Stimulated activated CD8-positive, alpha-beta memory T cell treated with anti-CD3 and anti-CD28 coated beads, Interleukin-12 subunit alpha, Interleukin-12 subunit beta, amount 100 ng/mL, for 4 hours (primary cell): Measurements from ENCODE around the gene PTOV1.
"Not testable (repeated sequence)": the region's sequence is repeated elsewhere in the genome, so short reads cannot be mapped to it uniquely, and the experiment has no call there.

Experiments used
- DNase-seq: peaks from one replicate; pipeline ENCODE4 v3.0.0-alpha.2; 2020; ENCODE audit warnings: low read depth

Gene PTOV1

GRCh38 chr19:49817964-49818648 lies 32.9 kb upstream of the PTOV1 start, which contains the start of gene MED25:
Gene MED25, plus strand, starts transcription at chr19:49818289. Its CDS starts 53 bp downstream, at chr19:49818342.
- DNase-seq, result peak; percentile 84

GRCh38 chr19:49818649-49819370 lies 32.1 kb upstream of the PTOV1 start:
- DNase-seq, result no peak

DNA sequence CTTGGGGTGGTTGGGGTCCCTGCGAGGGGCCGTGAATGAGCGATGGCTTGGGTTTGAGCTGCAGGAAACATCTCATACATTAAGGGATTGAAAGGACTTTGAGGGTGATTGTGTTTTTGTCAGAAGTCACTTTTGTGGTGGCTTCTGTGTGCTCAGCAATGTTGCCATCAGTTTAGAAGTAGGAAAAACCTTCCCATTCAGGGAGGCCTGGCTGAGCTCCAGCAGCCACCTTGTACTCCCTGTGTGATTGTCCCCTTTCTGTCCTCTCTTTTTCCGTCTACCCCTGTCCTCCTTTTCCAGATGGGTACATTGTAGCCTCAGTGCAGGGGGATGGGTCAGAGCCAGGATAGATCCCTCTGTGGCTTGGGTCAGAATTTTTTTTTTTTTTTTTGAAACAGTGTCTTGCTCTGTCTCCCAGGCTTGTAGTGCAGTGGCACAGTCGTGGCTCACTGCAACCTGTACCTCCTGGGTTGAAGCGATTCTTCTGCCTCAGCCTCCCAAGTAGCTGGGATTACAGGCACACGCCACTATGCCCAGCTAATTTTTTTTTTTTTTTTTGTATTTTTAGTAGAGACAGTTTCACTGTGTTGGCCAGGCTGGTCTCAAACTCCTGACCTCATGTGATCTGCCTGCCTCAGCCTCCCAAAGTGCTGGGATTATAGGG lies 31.4 kb upstream of the PTOV1 start:
- not testable (repeated sequence) for DNase-seq

DNA sequence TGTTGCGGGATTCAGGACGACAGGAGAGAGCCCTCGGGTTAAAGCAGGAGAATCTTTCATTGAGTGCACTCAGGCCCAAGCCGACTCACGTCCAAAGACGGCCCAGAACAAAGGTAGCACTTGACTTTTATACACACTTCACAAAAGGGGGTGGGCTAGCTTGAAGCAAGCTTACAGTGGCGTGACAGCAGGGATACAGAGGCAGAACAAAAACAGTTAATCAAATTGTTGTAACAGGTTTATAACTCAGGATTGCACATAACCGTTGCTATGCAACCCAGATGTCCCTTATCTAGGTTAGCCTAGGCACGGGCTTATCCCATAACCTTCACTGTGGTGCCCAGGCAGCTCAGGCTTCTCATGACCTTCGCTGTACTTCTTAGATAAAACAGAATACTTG lies 30.8 kb upstream of the PTOV1 start:
- no peak for DNase-seq

GRCh38 chr19:49823472-49823871 lies 27.5 kb upstream of the PTOV1 start:
- DNase-seq, result no peak

GRCh38 chr19:49824662-49825061 lies 26.3 kb upstream of the PTOV1 start:
- no peak for DNase-seq

- no peak for DNase-seq
Observed at GRCh38 chr19:49827034-49827433, 23.9 kb upstream of the PTOV1 start.

GRCh38 chr19:49829200-49829599 lies 21.8 kb upstream of the PTOV1 start:
- DNase-seq, result no peak

DNA sequence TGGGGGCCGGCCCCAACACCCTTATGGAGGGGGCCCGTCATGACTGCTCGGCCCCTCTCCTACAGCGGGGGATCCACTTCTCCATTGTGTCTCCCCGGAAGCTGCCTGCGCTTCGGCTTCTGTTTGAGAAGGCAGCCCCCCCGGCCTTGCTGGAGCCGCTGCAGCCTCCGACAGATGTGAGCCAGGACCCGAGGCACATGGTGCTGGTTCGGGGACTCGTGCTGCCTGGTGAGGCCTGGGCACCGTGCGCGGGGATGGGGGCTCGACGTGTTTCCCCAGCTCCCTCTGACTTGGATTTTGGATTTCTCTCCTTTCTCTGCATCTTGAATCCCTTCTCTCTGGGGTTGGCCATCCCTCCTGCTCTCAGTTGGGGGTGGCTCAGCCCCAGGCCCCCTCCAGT lies 21.2 kb upstream of the PTOV1 start:
- no peak for DNase-seq

GRCh38 chr19:49830766-49831165 lies 20.2 kb upstream of the PTOV1 start:
- no peak for DNase-seq

GRCh38 chr19:49831592-49831991 lies 19.4 kb upstream of the PTOV1 start:
- no peak for DNase-seq

GRCh38 chr19:49832556-49832955 lies 18.4 kb upstream of the PTOV1 start:
- DNase-seq, result no peak

- no peak for DNase-seq
Observed at GRCh38 chr19:49833599-49833998, 17.4 kb upstream of the PTOV1 start.

DNA sequence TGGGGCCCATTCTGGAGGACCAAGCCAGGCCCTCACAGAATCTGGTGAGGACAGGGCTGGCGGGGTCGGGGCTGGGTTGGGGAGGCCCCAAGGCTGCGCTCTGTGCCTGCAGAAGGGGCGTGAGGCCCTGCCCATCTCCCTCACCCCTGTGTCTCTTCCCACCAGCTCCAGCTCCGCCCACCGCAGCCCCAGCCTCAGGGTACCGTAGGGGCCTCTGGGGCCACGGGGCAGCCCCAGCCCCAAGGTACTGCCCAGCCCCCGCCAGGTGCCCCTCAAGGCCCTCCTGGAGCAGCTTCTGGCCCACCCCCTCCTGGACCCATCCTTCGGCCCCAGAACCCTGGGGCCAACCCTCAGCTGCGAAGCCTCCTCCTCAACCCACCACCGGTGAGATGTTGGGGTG lies 15.4 kb upstream of the PTOV1 start:
- DNase-seq, result no peak

DNA sequence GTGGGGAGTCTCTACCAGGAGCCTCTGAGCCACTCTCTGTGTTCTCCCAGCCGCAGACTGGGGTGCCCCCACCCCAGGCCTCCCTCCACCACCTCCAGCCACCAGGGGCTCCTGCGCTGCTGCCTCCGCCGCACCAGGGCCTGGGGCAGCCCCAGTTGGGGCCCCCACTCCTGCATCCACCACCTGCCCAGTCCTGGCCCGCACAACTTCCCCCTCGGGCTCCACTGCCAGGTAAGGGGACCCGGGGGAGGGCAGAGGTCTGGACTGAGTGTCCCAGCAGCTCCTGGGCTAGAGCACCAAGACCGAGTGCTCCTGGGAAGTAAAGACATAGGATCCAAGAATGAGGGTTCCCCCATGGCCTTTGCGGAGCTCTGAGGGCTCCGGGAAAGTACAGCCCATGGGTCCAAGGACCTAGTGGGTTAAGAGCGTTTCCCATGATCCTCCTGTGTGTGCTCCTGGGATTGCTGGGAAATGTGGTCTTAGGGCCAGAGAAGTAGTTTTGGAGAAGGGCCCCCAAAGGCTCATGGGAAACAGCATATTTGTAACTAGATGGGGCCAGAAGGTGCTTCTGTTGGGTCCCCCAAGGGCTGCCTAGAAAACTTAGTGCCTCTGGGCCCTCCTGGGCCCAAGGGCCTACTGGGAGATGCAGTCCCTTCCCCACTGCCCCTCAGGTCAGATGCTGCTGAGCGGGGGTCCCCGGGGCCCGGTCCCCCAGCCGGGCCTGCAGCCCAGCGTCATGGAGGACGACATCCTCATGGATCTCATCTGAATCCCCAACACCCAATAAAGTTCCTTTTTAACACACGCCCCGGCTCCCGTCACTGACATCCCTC lies 14.6 kb upstream of the PTOV1 start:
- DNase-seq, result no peak

DNA sequence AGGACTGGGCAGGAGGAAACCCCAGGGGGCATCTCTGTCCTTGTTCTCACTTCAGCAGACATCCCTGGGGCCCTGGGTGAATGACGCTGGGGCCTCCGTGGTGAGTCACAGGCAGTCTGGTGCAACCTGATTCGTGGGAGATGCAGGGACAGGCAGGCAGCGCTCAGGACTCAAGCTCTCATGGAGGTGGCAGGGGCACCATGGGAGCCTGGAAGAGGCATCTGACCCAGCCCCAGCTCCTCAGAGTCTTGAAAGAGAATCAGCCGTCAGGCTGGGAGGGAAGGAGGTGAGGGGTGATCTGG lies 14.0 kb upstream of the PTOV1 start:
- DNase-seq, result no peak

GRCh38 chr19:49837425-49837824 lies 13.5 kb upstream of the PTOV1 start:
- no peak for DNase-seq

GRCh38 chr19:49838885-49839588 lies 11.9 kb upstream of the PTOV1 start:
- no peak for DNase-seq

GRCh38 chr19:49839713-49840112 lies 11.2 kb upstream of the PTOV1 start:
- no peak for DNase-seq

DNA sequence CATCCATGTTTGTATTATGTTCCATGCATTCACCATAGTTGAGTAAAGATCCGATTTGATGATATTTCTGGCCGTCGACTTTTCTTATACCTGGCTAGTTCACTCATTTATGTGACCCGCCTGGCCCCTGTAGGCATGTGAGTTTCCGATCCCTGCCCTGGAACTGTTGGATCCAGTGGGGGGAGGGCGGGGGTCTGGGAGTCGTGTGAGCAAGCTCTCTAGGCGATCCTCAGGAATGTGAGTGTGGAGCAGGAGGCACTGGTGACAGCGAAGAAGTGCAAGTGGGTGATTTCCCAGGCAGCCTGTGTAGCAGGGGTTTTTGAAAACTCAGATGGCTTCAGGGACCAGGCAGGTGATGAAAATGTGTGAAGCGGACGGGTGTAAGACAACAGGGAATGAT lies 10.6 kb upstream of the PTOV1 start:
- no peak for DNase-seq

GRCh38 chr19:49840736-49841249 lies 10.2 kb upstream of the PTOV1 start:
- DNase-seq, result no peak

- DNase-seq, result no peak
Observed at GRCh38 chr19:49843265-49843664, 7.7 kb upstream of the PTOV1 start.
